CD4-positive, alpha-beta T cell treated with Interleukin-12 subunit alpha and Interleukin-12 subunit beta, for 1 hour (primary cell): ENCODE results near the gene ELMOD2.

Source experiments
- DNase-seq: peaks from one replicate; pipeline ENCODE4 v3.0.0-alpha.2; 2020

The ELMOD2 gene

GRCh38 chr4:140584439-140584838 lies 60.5 kb downstream of the ELMOD2 start:
- DNase-seq = no peak

GRCh38 chr4:140595065-140595464 lies 71.1 kb downstream of the ELMOD2 start:
- DNase-seq = no peak

- no peak for DNase-seq
Observed at GRCh38 chr4:140600408-140600807, 76.4 kb downstream of the ELMOD2 start.

- DNase-seq = no peak
Observed at GRCh38 chr4:140602714-140603113, 78.7 kb downstream of the ELMOD2 start.

- no peak for DNase-seq
Observed at GRCh38 chr4:140603286-140603685, 79.3 kb downstream of the ELMOD2 start.
